GM23338 (cell line): ENCODE results near the gene CPTP. TPM values are rescaled to one million over a fixed set of nuclear protein-coding genes. Genes with fewer than 3 reads are reported as not detected.
A peak's percentile ranks its signal among the peaks of the same experiment; 100 is the strongest.

Source experiments
- ATAC-seq: fragments of 200-7000 bp; cut with Tn5 transposase; 3 replicates; pipeline ENCODE4 v1.9.1; 2020
- DNase-seq: peaks from one replicate; pipeline ENCODE4 v3.0.0-alpha.2; 2015; ENCODE audit warnings: low spot score
- H2AFZ ChIP-seq: fragments of 200-600 bp; sonication (generic); 2 replicates; pipeline ENCODE4 v1.8.0; 2016; ENCODE audit warnings: antibody characterized with exemption, mild to moderate bottlenecking, moderate library complexity
- H3F3A ChIP-seq: fragments of 200-600 bp; sonication (generic); replicated peaks from 2 replicates; pipeline ENCODE4 v1.8.0; 2017; ENCODE audit warnings: antibody characterized with exemption, mixed run types, low read depth
- H3K27ac ChIP-seq: fragments of 200-600 bp; sonication (generic); 2 replicates; pipeline ENCODE4 v1.6.1; 2016; ENCODE audit warnings: low read depth
- H3K27me3 ChIP-seq: fragments of 200-600 bp; sonication (generic); 2 replicates; pipeline ENCODE4 v1.8.0; 2016; ENCODE audit warnings: mild to moderate bottlenecking, mixed run types, moderate library complexity; ENCODE audit not compliant: insufficient read depth
- H3K36me3 ChIP-seq: fragments of 200-600 bp; sonication (generic); 2 replicates; pipeline ENCODE4 v1.8.0; 2016; ENCODE audit warnings: mild to moderate bottlenecking; ENCODE audit not compliant: insufficient read depth
- H3K4me1 ChIP-seq: fragments of 200-600 bp; sonication (generic); 2 replicates; pipeline ENCODE4 v1.8.0; 2016; ENCODE audit warnings: mild to moderate bottlenecking, moderate library complexity; ENCODE audit not compliant: insufficient read depth
- H3K4me2 ChIP-seq: fragments of 200-600 bp; sonication (generic); 2 replicates; pipeline ENCODE4 v1.7.1; 2017; ENCODE audit warnings: mixed run types
- H3K4me3 ChIP-seq: fragments of 200-600 bp; sonication (generic); 2 replicates; pipeline ENCODE4 v1.6.1; 2016; ENCODE audit warnings: mixed run types
- H3K79me2 ChIP-seq: fragments of 200-600 bp; sonication (generic); replicated peaks from 2 replicates; pipeline ENCODE4 v1.8.0; 2017; ENCODE audit warnings: mild to moderate bottlenecking; ENCODE audit not compliant: insufficient read depth
- H3K9me2 ChIP-seq: fragments of 200-600 bp; sonication (generic); 2 replicates; pipeline ENCODE4 v1.8.0; 2017; ENCODE audit not compliant: insufficient read depth
- H4K20me1 ChIP-seq: fragments of 200-600 bp; sonication (generic); replicated peaks from 2 replicates; pipeline ENCODE4 v1.8.0; 2017; ENCODE audit warnings: mild to moderate bottlenecking; ENCODE audit not compliant: insufficient read depth
- H3K27ac Mint-ChIP-seq: 2 replicates; pipeline ENCODE4 v1.8.0; 2020; ENCODE audit warnings: inconsistent platforms, mild to moderate bottlenecking, moderate library complexity, mixed read lengths
- H3K27me3 Mint-ChIP-seq: 3 replicates; pipeline ENCODE4 v1.8.0; 2022; ENCODE audit warnings: low read depth, mild to moderate bottlenecking, moderate library complexity, mixed read lengths, inconsistent platforms; ENCODE audit not compliant: insufficient read depth, poor library complexity
- H3K36me3 Mint-ChIP-seq: 3 replicates; pipeline ENCODE4 v1.8.0; 2021; ENCODE audit warnings: low read depth, mild to moderate bottlenecking, inconsistent platforms, moderate library complexity, mixed read lengths
- H3K4me1 Mint-ChIP-seq: 3 replicates; pipeline ENCODE4 v1.8.0; 2020; ENCODE audit warnings: mild to moderate bottlenecking, inconsistent platforms, mixed read lengths
- H3K4me3 Mint-ChIP-seq: 3 replicates; pipeline ENCODE4 v1.8.0; 2021; ENCODE audit warnings: moderate library complexity, mild to moderate bottlenecking, inconsistent platforms, mixed read lengths
- H3K9me3 Mint-ChIP-seq: 3 replicates; pipeline ENCODE4 v1.8.0; 2020; ENCODE audit warnings: moderate library complexity, mild to moderate bottlenecking, inconsistent platforms, mixed read lengths
- CTCF ChIP-seq, 2 experiments: fragments of 200-600 bp in 1 of 2; sonication (generic) in 1 of 2; conservative IDR thresholded peaks; 2 replicates each; pipeline versions ENCODE4 v1.5.1 to v1.6.1; 2016 to 2017; ENCODE audit warnings: antibody characterized with exemption in 2 of 2, low read depth in 2 of 2, mild to moderate bottlenecking in 2 of 2, moderate library complexity in 1 of 2
- EZH2 ChIP-seq: fragments of 200-600 bp; sonication (generic); IDR thresholded peaks from one replicate; pipeline ENCODE4 v1.8.0; 2017; ENCODE audit warnings: antibody characterized with exemption, mild to moderate bottlenecking, low read depth; ENCODE audit not compliant: unreplicated experiment
- EZH2phosphoT487 ChIP-seq: fragments of 200-600 bp; sonication (generic); IDR thresholded peaks from one replicate; pipeline ENCODE4 v1.8.1; 2018; ENCODE audit warnings: antibody characterized with exemption; ENCODE audit not compliant: unreplicated experiment
- JUNB ChIP-seq: IDR thresholded peaks from one replicate; pipeline ENCODE4 v1.6.1; 2016; ENCODE audit warnings: antibody characterized with exemption; ENCODE audit not compliant: unreplicated experiment
- NANOG ChIP-seq: IDR thresholded peaks from 2 replicates; pipeline ENCODE4 v1.6.1; 2016; ENCODE audit warnings: antibody characterized with exemption, borderline replicate concordance
- POLR2AphosphoS5 ChIP-seq: IDR thresholded peaks from 2 replicates; pipeline ENCODE4 v1.6.1; 2016; ENCODE audit warnings: antibody characterized with exemption, low read depth
- ZNF331 ChIP-seq: fragments of 250-450 bp; sonication (Bioruptor Pico); IDR thresholded peaks from 2 replicates; pipeline ENCODE4 v1.5.0; 2020; ENCODE audit warnings: low read depth, mild to moderate bottlenecking, moderate library complexity
- polyA plus RNA-seq: library from polyadenylated mRNA; unstranded; fragments of >200 nt; fragmentation: Nextera tagmentation; extraction: Ambion mirVana; gene quantifications from 2 replicates; pipeline ENCODE4 v1.2.1, GENCODE V29; 2016
- total RNA-seq: library from RNA; depleted of rRNA; stranded (reverse); fragments of >200 nt; shearing (Covaris generic); gene quantifications from 2 replicates; pipeline ENCODE4 v1.2.3, GENCODE V29; 2014
- TF ChIP-seq, protein P1 (sequence below): IDR thresholded peaks from 2 replicates; pipeline ENCODE4 v1.6.1; 2016; ENCODE audit warnings: antibody characterized with exemption
- TF ChIP-seq, protein P2 (sequence below): IDR thresholded peaks from one replicate; pipeline ENCODE4 v1.6.1; 2018; ENCODE audit warnings: antibody characterized with exemption; ENCODE audit not compliant: unreplicated experiment

Gene CPTP
- total and polyA plus RNA-seq, 2 experiments from 2014 or later, result 8.1 to 13.5 TPM

GRCh38 chr1:1347026-1347595 lies 22.5 kb downstream of the CPTP start:
- Histone ChIP-seq H4K20me1 (peaks cover 3% of the 10 kb centered on the region), H3K27ac (no peak overlapping the region), H3K27me3 (no peaks in the 10 kb centered on the region), H3K36me3 (no peaks in the 10 kb centered on the region), H3K4me1 (peaks cover 10% of the 10 kb centered on the region; the same call in 1 of the 2 replicates), H3K79me2 (peaks cover 14% of the 10 kb centered on the region), H2AFZ (no peak overlapping the region), H3K4me2 (peak overlapping the region; percentile 84), H3K4me3 (no peak overlapping the region), H3K9me2 (no peaks in the 10 kb centered on the region), H3F3A (peaks cover 10% of the 10 kb centered on the region)
- Mint-ChIP-seq H3K27ac (no peak overlapping the region), H3K4me1 (peaks cover 14% of the 10 kb centered on the region), H3K27me3 (peaks cover 6% of the 10 kb centered on the region), H3K36me3 (no peaks in the 10 kb centered on the region; the same call in 2 of the 3 replicates), H3K9me3 (no peaks in the 10 kb centered on the region), H3K4me3 (peak overlapping the region; percentile 78)
- ATAC-seq, result no peak
- no peak for TF ChIP-seq EZH2phosphoT487
- no peak for TF ChIP-seq JUNB
- no peak for TF ChIP-seq POLR2AphosphoS5
- DNase-seq, result no peak

GRCh38 chr1:1347663-1348419 lies 23.2 kb downstream of the CPTP start:
- H3K36me3 Mint-ChIP-seq, result no peaks in the 10 kb centered on the region; the same call in 2 of the 3 replicates
- Histone ChIP-seq H3K4me2 (peak overlapping the region; percentile 84), H3F3A (peaks cover 17% of the 10 kb centered on the region), H4K20me1 (peaks cover 3% of the 10 kb centered on the region), H3K9me2 (no peaks in the 10 kb centered on the region), H3K79me2 (peaks cover 14% of the 10 kb centered on the region), H3K27me3 (peaks cover under 1% of the 10 kb centered on the region; the same call in 1 of the 2 replicates), H3K4me1 (peaks cover 17% of the 10 kb centered on the region; the same call in 1 of the 2 replicates), H2AFZ (no peak overlapping the region), H3K4me3 (peak overlapping the region; percentile 63), H3K36me3 (no peaks in the 10 kb centered on the region), H3K27ac (no peak overlapping the region)
- peaks cover 22% of the 10 kb centered on the region for H3K4me1 Mint-ChIP-seq
- ATAC-seq (peak; percentile 72), DNase-seq (no peak)
- H3K4me3 Mint-ChIP-seq, result peak overlapping the region; percentile 78
- H3K27me3 Mint-ChIP-seq, result peaks cover 12% of the 10 kb centered on the region
- H3K27ac Mint-ChIP-seq, result no peak overlapping the region
- H3K9me3 Mint-ChIP-seq, result no peaks in the 10 kb centered on the region
- TF ChIP-seq EZH2 (no peak), CTCF (conservative IDR thresholded peaks at IDR 0.05; ENCODE audit: low read depth in 2 of 2) (no peak), EZH2phosphoT487 (no peak), ZNF331 (CRISPR knock-in tag) (no peak), NANOG (no peak), JUNB (no peak)
- TF ChIP-seq, protein P1, sequence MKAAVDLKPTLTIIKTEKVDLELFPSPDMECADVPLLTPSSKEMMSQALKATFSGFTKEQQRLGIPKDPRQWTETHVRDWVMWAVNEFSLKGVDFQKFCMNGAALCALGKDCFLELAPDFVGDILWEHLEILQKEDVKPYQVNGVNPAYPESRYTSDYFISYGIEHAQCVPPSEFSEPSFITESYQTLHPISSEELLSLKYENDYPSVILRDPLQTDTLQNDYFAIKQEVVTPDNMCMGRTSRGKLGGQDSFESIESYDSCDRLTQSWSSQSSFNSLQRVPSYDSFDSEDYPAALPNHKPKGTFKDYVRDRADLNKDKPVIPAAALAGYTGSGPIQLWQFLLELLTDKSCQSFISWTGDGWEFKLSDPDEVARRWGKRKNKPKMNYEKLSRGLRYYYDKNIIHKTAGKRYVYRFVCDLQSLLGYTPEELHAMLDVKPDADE, result no peak
- TF ChIP-seq, protein P2, sequence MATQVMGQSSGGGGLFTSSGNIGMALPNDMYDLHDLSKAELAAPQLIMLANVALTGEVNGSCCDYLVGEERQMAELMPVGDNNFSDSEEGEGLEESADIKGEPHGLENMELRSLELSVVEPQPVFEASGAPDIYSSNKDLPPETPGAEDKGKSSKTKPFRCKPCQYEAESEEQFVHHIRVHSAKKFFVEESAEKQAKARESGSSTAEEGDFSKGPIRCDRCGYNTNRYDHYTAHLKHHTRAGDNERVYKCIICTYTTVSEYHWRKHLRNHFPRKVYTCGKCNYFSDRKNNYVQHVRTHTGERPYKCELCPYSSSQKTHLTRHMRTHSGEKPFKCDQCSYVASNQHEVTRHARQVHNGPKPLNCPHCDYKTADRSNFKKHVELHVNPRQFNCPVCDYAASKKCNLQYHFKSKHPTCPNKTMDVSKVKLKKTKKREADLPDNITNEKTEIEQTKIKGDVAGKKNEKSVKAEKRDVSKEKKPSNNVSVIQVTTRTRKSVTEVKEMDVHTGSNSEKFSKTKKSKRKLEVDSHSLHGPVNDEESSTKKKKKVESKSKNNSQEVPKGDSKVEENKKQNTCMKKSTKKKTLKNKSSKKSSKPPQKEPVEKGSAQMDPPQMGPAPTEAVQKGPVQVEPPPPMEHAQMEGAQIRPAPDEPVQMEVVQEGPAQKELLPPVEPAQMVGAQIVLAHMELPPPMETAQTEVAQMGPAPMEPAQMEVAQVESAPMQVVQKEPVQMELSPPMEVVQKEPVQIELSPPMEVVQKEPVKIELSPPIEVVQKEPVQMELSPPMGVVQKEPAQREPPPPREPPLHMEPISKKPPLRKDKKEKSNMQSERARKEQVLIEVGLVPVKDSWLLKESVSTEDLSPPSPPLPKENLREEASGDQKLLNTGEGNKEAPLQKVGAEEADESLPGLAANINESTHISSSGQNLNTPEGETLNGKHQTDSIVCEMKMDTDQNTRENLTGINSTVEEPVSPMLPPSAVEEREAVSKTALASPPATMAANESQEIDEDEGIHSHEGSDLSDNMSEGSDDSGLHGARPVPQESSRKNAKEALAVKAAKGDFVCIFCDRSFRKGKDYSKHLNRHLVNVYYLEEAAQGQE, result no peak
